Endothelial cell of umbilical vein (primary cell): ENCODE data around the gene PRMT1. TPM values are rescaled to one million over a fixed set of nuclear protein-coding genes. Genes with fewer than 3 reads are reported as not detected.

ENCODE experiments used
- BruUV-seq: library from RNA; stranded (reverse); fragments of 400-500 nt; replicated peaks from 2 replicates; lab custom pipeline; 2021; lab: Mats Ljungman, UMichigan
- CTCF ChIA-PET: fragments of 300-600, 350-600 bp; sonication (Branson Sonifier 250); formaldehyde crosslinking; loops from one replicate; lab custom pipeline; 2021; ENCODE audit warnings: antibody characterized with exemption, inconsistent platforms; lab: Charles Lee
- POLR2A ChIA-PET: fragments of 300-600, 350-600 bp; sonication (Branson Sonifier 250); formaldehyde crosslinking; loops from one replicate; lab custom pipeline; 2021; ENCODE audit warnings: antibody characterized with exemption, inconsistent platforms; lab: Charles Lee
- DNase-seq: peaks from one replicate; pipeline ENCODE4 v3.0.0-alpha.2; 2011; ENCODE audit warnings: low read depth, low spot score
- FAIRE-seq: peaks from 2 replicates; lab custom pipeline; 2011; peaks lifted over from hg19 to GRCh38; lab: Jason Lieb, UNC
- H2AFZ ChIP-seq: 2 replicates; pipeline ENCODE4 v1.6.0; 2012; ENCODE audit warnings: low read depth, low read length, control low read depth, inconsistent platforms
- H3K27ac ChIP-seq: 2 replicates; pipeline ENCODE4 v1.5.1; 2011; ENCODE audit warnings: low read depth, mild to moderate bottlenecking, control low read depth, low read length, moderate library complexity; ENCODE audit not compliant: insufficient read depth
- H3K27me3 ChIP-seq, 2 experiments: 2 replicates each; pipeline versions ENCODE4 v1.6.0 to v1.6.1; 2011; ENCODE audit warnings: low read length in 2 of 2, mixed read lengths in 1 of 2; ENCODE audit not compliant: control insufficient read depth in 2 of 2, insufficient read depth in 2 of 2
- H3K36me3 ChIP-seq, 2 experiments: 2 replicates in 1 of 2; 3 replicates in 1 of 2; pipeline ENCODE4 v1.5.1; 2011; ENCODE audit warnings: low read length in 2 of 2, mild to moderate bottlenecking in 1 of 2, moderate library complexity in 1 of 2; ENCODE audit not compliant: control insufficient read depth in 2 of 2, insufficient read depth in 2 of 2; ENCODE audit errors: extremely low read depth in 1 of 2
- H3K4me1 ChIP-seq: 3 replicates; pipeline ENCODE4 v1.5.1; 2011; ENCODE audit warnings: mild to moderate bottlenecking, low read length; ENCODE audit not compliant: control insufficient read depth, insufficient read depth; ENCODE audit errors: extremely low read depth
- H3K4me2 ChIP-seq: 2 replicates; pipeline ENCODE4 v1.6.1; 2011; ENCODE audit warnings: low read length, control low read depth, mixed read lengths; ENCODE audit not compliant: insufficient read depth
- H3K4me3 ChIP-seq, 3 experiments: fragments of 200-600 bp in 1 of 3; sonication (generic), shearing (Covaris generic) in 1 of 3; replicated peaks in 1 of 3; 2 replicates each; pipeline ENCODE4 v1.5.1; 2011 to 2016; ENCODE audit warnings: control low read depth in 3 of 3, low read length in 3 of 3, mild to moderate bottlenecking in 2 of 3, inconsistent platforms in 1 of 3, low read depth in 1 of 3, moderate library complexity in 1 of 3; ENCODE audit not compliant: insufficient read depth in 1 of 3
- H3K79me2 ChIP-seq: 2 replicates; pipeline ENCODE4 v1.6.0; 2012; ENCODE audit warnings: low read length, inconsistent platforms; ENCODE audit not compliant: control insufficient read depth, insufficient read depth
- H3K9ac ChIP-seq: replicated peaks from 2 replicates; pipeline ENCODE3; 2011; ENCODE audit warnings: low read length, control low read depth; ENCODE audit not compliant: insufficient read depth; ENCODE audit errors: extremely low read depth
- H3K9me1 ChIP-seq: replicated peaks from 3 replicates; pipeline ENCODE4 v1.6.0; 2011; ENCODE audit warnings: mild to moderate bottlenecking, low read length; ENCODE audit not compliant: control insufficient read depth, insufficient read depth; ENCODE audit errors: extremely low read depth
- H3K9me3 ChIP-seq: replicated peaks from 2 replicates; pipeline ENCODE4 v1.5.1; 2012; ENCODE audit warnings: low read length, inconsistent platforms; ENCODE audit not compliant: control insufficient read depth, insufficient read depth
- H4K20me1 ChIP-seq: replicated peaks from 2 replicates; pipeline ENCODE3; 2011; ENCODE audit warnings: mild to moderate bottlenecking, low read length; ENCODE audit not compliant: control insufficient read depth, insufficient read depth; ENCODE audit errors: extremely low read depth
- CTCF ChIP-seq, 2 donors: IDR thresholded peaks; 1 replicate in 1 of 2; 2 replicates in 1 of 2; pipeline ENCODE4 v1.5.1; 2011; ENCODE audit warnings: low read length in 2 of 2, mild to moderate bottlenecking in 2 of 2, moderate library complexity in 2 of 2, control low read depth in 1 of 2, inconsistent platforms in 1 of 2, low read depth in 1 of 2; ENCODE audit not compliant: insufficient read depth in 1 of 2; ENCODE audit errors: extremely low read depth in 1 of 2
- EZH2 ChIP-seq: IDR thresholded peaks from 2 replicates; pipeline ENCODE4 v1.6.1; 2012; ENCODE audit warnings: borderline replicate concordance, low read depth, mild to moderate bottlenecking, moderate library complexity, low read length, inconsistent platforms; ENCODE audit not compliant: severe bottlenecking
- FOS ChIP-seq: IDR thresholded peaks from 2 replicates; pipeline ENCODE4 v1.6.1; 2011; ENCODE audit warnings: mild to moderate bottlenecking, low read length, moderate library complexity, borderline replicate concordance; ENCODE audit not compliant: insufficient read depth
- GATA2 ChIP-seq: IDR thresholded peaks from 2 replicates; pipeline ENCODE4 v1.7.0; 2011; ENCODE audit warnings: low read depth, mild to moderate bottlenecking, moderate library complexity, mixed read lengths, low read length; ENCODE audit not compliant: insufficient read length, insufficient read depth
- MYC ChIP-seq: IDR thresholded peaks from one replicate; pipeline ENCODE4 v1.6.1; 2011; ENCODE audit warnings: mild to moderate bottlenecking, low read depth, low read length
- POLR2AphosphoS5 ChIP-seq: IDR thresholded peaks from 2 replicates; pipeline ENCODE4 v1.6.1; 2012; ENCODE audit warnings: low read depth, mild to moderate bottlenecking, control low read depth, low read length, moderate library complexity; ENCODE audit not compliant: insufficient read depth
- dilution Hi-C: fragments of 300-500 bp; cut with MboI; formaldehyde crosslinking; loops from one replicate; pipeline ENCODE4 v1.15.0; 2019; ENCODE audit warnings: low sequenced_read_pairs; ENCODE audit not compliant: extremely low pct_ligation_motif_present
- intact Hi-C: fragments of 100-400 bp; cut with micrococcal nuclease; formaldehyde crosslinking; loops from one replicate; pipeline ENCODE4 v1.10.0; 2022
- polyA plus RNA-seq, 4 experiments: library from polyadenylated mRNA; depleted of rRNA in 3 of 4; stranded (reverse) in 3 of 4; unstranded in 1 of 4; fragments of >200 nt; gene quantifications; 2 replicates each; pipeline versions ENCODE4 v1.2.1 to v1.2.3, GENCODE V29; 2011 to 2012; ENCODE audit warnings: missing spikeins in 1 of 4
- total RNA-seq: library from RNA; stranded (reverse); gene quantifications from 2 replicates; pipeline ENCODE4 v1.2.3, GENCODE V29; 2021

PRMT1 gene
- total and polyA plus RNA-seq, 2 donors (not counting 3 experiments of a cell fraction or from before 2014, with no cell fraction given), result 242 to 542 TPM

- no peaks in the 10 kb centered on the region for H3K27me3 ChIP-seq
- H4K20me1 ChIP-seq, result no peaks in the 10 kb centered on the region
- FAIRE-seq (no peak), DNase-seq (no peak)
- H2AFZ ChIP-seq, result no peak overlapping the region
- H3K27ac ChIP-seq, result no peak overlapping the region
- CTCF ChIA-PET, result interaction anchor here (1.4 kb wide), 1 partner anchor 13 kb away, joined by 3 read pairs; no protein-coding TSS in a partner anchor
- H3K9ac ChIP-seq, result no peak overlapping the region
- intact Hi-C loops (no loop called here), dilution Hi-C loops (no loop called here)
- peaks cover 31% of the 10 kb centered on the region for H3K79me2 ChIP-seq
- H3K4me2 ChIP-seq, result no peak overlapping the region
- no TSS peak for BruUV-seq
- no peak for TF ChIP-seq MYC
- no peak for TF ChIP-seq POLR2AphosphoS5
- TF ChIP-seq GATA2, result no peak
- no peak for TF ChIP-seq EZH2
- no peak for TF ChIP-seq FOS
- H3K9me3 ChIP-seq, result no peaks in the 10 kb centered on the region
- H3K4me3 ChIP-seq, result no peak overlapping the region
- no peaks in the 10 kb centered on the region for H3K9me1 ChIP-seq
- peaks cover 32% of the 10 kb centered on the region for H3K4me1 ChIP-seq
- POLR2A ChIA-PET, result no interaction called here
- peaks cover 8 to 34% of the 10 kb centered on the region in 2 experiments for H3K36me3 ChIP-seq
These were observed 6.8 kb downstream of the PRMT1 start for GRCh38 chr19:49683814-49684250.

GRCh38 chr19:49684251-49684982 lies 7.3 kb downstream of the PRMT1 start:
- CTCF ChIA-PET, result interaction anchor here (1.4 kb wide), 1 partner anchor 12 kb away, joined by 3 read pairs; no protein-coding TSS in a partner anchor
- intact Hi-C loops, result no loop called here
- dilution Hi-C loops, result no loop called here
- Histone ChIP-seq H3K27ac (no peak overlapping the region), H3K4me2 (no peak overlapping the region), H3K4me3 (no peak overlapping the region), H3K9me3 (no peaks in the 10 kb centered on the region), H2AFZ (no peak overlapping the region), H3K9me1 (no peaks in the 10 kb centered on the region), H3K27me3 (no peaks in the 10 kb centered on the region), H4K20me1 (no peaks in the 10 kb centered on the region), H3K79me2 (peaks cover 26% of the 10 kb centered on the region), H3K9ac (no peak overlapping the region), H3K4me1 (peaks cover 33% of the 10 kb centered on the region), H3K36me3 (peaks cover 8 to 34% of the 10 kb centered on the region in 2 experiments)
- FAIRE-seq (no peak), DNase-seq (no peak)
- TF ChIP-seq POLR2AphosphoS5 (no peak), CTCF (IDR thresholded peaks at IDR 0.05; ENCODE audit: extremely low read depth in 1 of 2, insufficient read depth in 1 of 2, low read depth in 1 of 2, low read length in 2 of 2) (peak; percentile 25 to 49)
- no TSS peak for BruUV-seq
- POLR2A ChIA-PET, result no interaction called here
